ENCODE results near the gene CYTH1. TPM values are rescaled to one million over a fixed set of nuclear protein-coding genes. Genes with fewer than 3 reads are reported as not detected.

The CYTH1 gene
- polyA plus RNA-seq, 1 of the 3 experiments (the other 2 are of a cell fraction): 23.8 TPM

- Histone ChIP-seq H4K20me1 (ENCODE audit: insufficient read depth) (no peaks in the 10 kb centered on the region), H3K79me2 (ENCODE audit: insufficient read depth) (no peaks in the 10 kb centered on the region; the same call in 1 of the 2 replicates), H3K9me3 (no peaks in the 10 kb centered on the region), H3K9ac (peak overlapping the region; percentile 21; the same call in 1 of the 2 replicates), H3K4me3 (ENCODE audit: low read depth in 2 of 2, low read length in 1 of 2) (peak overlapping the region in 1 of 2 experiments; percentile 23; a peak in 1 of 4 replicates), H3K4me2 (peak overlapping the region; percentile 55; the same call in 1 of the 2 replicates), H3K9me2 (no peaks in the 10 kb centered on the region), H3F3A (replicated peaks; ENCODE audit: insufficient read depth) (peaks cover 14% of the 10 kb centered on the region), H3K4me1 (ENCODE audit: control insufficient read depth in 1 of 2, insufficient read depth in 2 of 2, low read depth in 1 of 2, low read length in 1 of 2) (peaks cover 7 to 10% of the 10 kb centered on the region in 2 experiments; a peak in 3 of 4 replicates), H3K36me3 (replicated peaks in 1 of 2; ENCODE audit: control insufficient read depth in 1 of 2, insufficient read depth in 2 of 2, low read length in 1 of 2) (peaks cover 19 to 70% of the 10 kb centered on the region in 2 experiments), H3K27ac (ENCODE audit: low read depth in 2 of 2, low read length in 1 of 2) (peak overlapping the region; percentile 83 to 89), H2AFZ (ENCODE audit: low read depth) (no peak overlapping the region), H3K27me3 (ENCODE audit: insufficient read depth) (no peaks in the 10 kb centered on the region)
- ChIA-PET POLR2A (no interaction called here), CTCF (interaction anchor here (0.8 to 2.9 kb wide), 3 partner anchors 8 to 28 kb away, joined by 3 to 13 read pairs (median 8); no protein-coding TSS in a partner anchor)
- TF ChIP-seq TAF1 (IDR thresholded peaks at IDR 0.05; ENCODE audit: borderline replicate concordance, low read depth, low read length) (no peak), GABPA (IDR thresholded peaks at IDR 0.05; ENCODE audit: low read depth) (no peak), CTCF (IDR thresholded peaks at IDR 0.05) (no peak), MAX (IDR thresholded peaks at IDR 0.05; ENCODE audit: low read depth) (no peak), SMC3 (IDR thresholded peaks at IDR 0.05; ENCODE audit: low read depth, low read length) (no peak), RFX5 (IDR thresholded peaks at IDR 0.05; ENCODE audit: low read length) (no peak), MXI1 (IDR thresholded peaks at IDR 0.05; ENCODE audit: low read depth, low read length) (no peak), GATA2 (CRISPR knock-in tag; IDR thresholded peaks at IDR 0.05) (no peak), NRF1 (IDR thresholded peaks at IDR 0.05; ENCODE audit: low read depth, low read length) (no peak), USF2 (IDR thresholded peaks at IDR 0.05; ENCODE audit: borderline replicate concordance, low read depth, low read length) (no peak), RAD21 (IDR thresholded peaks at IDR 0.05; ENCODE audit: low read length) (no peak), NFIC (IDR thresholded peaks at IDR 0.05; ENCODE audit: borderline replicate concordance) (no peak), RXRA (IDR thresholded peaks at IDR 0.05; ENCODE audit: borderline replicate concordance, low read depth) (no peak), PBX3 (IDR thresholded peaks at IDR 0.05) (no peak), USF1 (IDR thresholded peaks at IDR 0.05; ENCODE audit: borderline replicate concordance, low read depth) (no peak), FOXJ3 (CRISPR knock-in tag; IDR thresholded peaks at IDR 0.05) (no peak), EP300 (IDR thresholded peaks at IDR 0.05; ENCODE audit: borderline replicate concordance in 1 of 2, low read depth in 1 of 2, low read length in 1 of 2) (no peak), FOXM1 (IDR thresholded peaks at IDR 0.05; ENCODE audit: low read depth) (no peak), SIN3A (IDR thresholded peaks at IDR 0.05; ENCODE audit: borderline replicate concordance, low read depth, low read length) (no peak), MEF2A (IDR thresholded peaks at IDR 0.05; ENCODE audit: borderline replicate concordance, low read depth) (no peak)
- WGBS (ENCODE audit: low lambda C conversion rate): 68% methylated on average over 12 of the region's 12 CpGs
- no peak for DNase-seq
These were observed 101.6 kb downstream of the CYTH1 start for GRCh38 chr17:78680436-78680835.
